Glutamatergic neuron (in vitro differentiated cells): ENCODE measurements around the gene RALGPS1. TPM values are rescaled to one million over a fixed set of nuclear protein-coding genes. Genes with fewer than 3 reads are reported as not detected.

Experiments
- DNase-seq: peaks from one replicate; pipeline ENCODE4 v3.0.0; 2022
- H3K27ac Mint-ChIP-seq: one replicate; pipeline ENCODE4 v1.8.0; 2020; ENCODE audit warnings: mild to moderate bottlenecking, mixed read lengths, inconsistent platforms; ENCODE audit not compliant: unreplicated experiment
- H3K27me3 Mint-ChIP-seq: one replicate; pipeline ENCODE4 v1.8.0; 2020; ENCODE audit warnings: mild to moderate bottlenecking, moderate library complexity, mixed read lengths, inconsistent platforms; ENCODE audit not compliant: unreplicated experiment
- H3K36me3 Mint-ChIP-seq: one replicate; pipeline ENCODE4 v1.8.0; 2020; ENCODE audit warnings: mild to moderate bottlenecking, mixed read lengths, inconsistent platforms; ENCODE audit not compliant: unreplicated experiment
- H3K4me1 Mint-ChIP-seq: one replicate; pipeline ENCODE4 v1.8.0; 2020; ENCODE audit warnings: mild to moderate bottlenecking, low read depth, mixed read lengths, inconsistent platforms; ENCODE audit not compliant: unreplicated experiment
- H3K4me3 Mint-ChIP-seq: one replicate; pipeline ENCODE4 v1.8.0; 2020; ENCODE audit warnings: mild to moderate bottlenecking, mixed read lengths, inconsistent platforms; ENCODE audit not compliant: unreplicated experiment
- H3K9me3 Mint-ChIP-seq: one replicate; pipeline ENCODE4 v1.8.0; 2020; ENCODE audit warnings: mild to moderate bottlenecking, moderate library complexity, mixed read lengths, inconsistent platforms; ENCODE audit not compliant: unreplicated experiment
- CTCF ChIP-seq: fragments of 200-600 bp; sonication (generic); IDR thresholded peaks from one replicate; pipeline ENCODE4 v1.5.0; 2021; ENCODE audit not compliant: partially characterized antibody, unreplicated experiment
- total RNA-seq: library from RNA; stranded (reverse); fragmentation: NEBNext Ultra II Directional; extraction: Animal tissue kit (Norgen Biotek cat#: 25700); gene quantifications from one replicate; pipeline ENCODE4 v1.2.1, GENCODE V29; 2021; ENCODE audit not compliant: unreplicated experiment

The RALGPS1 gene
- total RNA-seq, 1 donor from 2014 or later, result 23.8 TPM

GRCh38 chr9:127059030-127059429, 144.4 kb downstream of the RALGPS1 start:
- no peak for TF ChIP-seq CTCF
- H3K4me3 Mint-ChIP-seq, result no peak overlapping the region
- H3K9me3 Mint-ChIP-seq, result peaks cover 9% of the 10 kb centered on the region
- H3K27ac Mint-ChIP-seq, result no peak overlapping the region
- peaks cover 14% of the 10 kb centered on the region for H3K4me1 Mint-ChIP-seq
- no peaks in the 10 kb centered on the region for H3K36me3 Mint-ChIP-seq
- H3K27me3 Mint-ChIP-seq, result no peaks in the 10 kb centered on the region
- DNase-seq, result no peak

- DNase-seq, result no peak
- Mint-ChIP-seq H3K4me1 (peaks cover 19% of the 10 kb centered on the region), H3K27ac (no peak overlapping the region), H3K4me3 (no peak overlapping the region), H3K27me3 (no peaks in the 10 kb centered on the region), H3K9me3 (peaks cover 9% of the 10 kb centered on the region), H3K36me3 (no peaks in the 10 kb centered on the region)
- TF ChIP-seq CTCF, result no peak
Observed at GRCh38 chr9:127059765-127060361, 145.3 kb downstream of the RALGPS1 start.

- no peak for DNase-seq
- H3K27ac Mint-ChIP-seq, result no peak overlapping the region
- no peak overlapping the region for H3K4me3 Mint-ChIP-seq
- H3K36me3 Mint-ChIP-seq, result no peaks in the 10 kb centered on the region
- peaks cover 9% of the 10 kb centered on the region for H3K9me3 Mint-ChIP-seq
- TF ChIP-seq CTCF, result no peak
- H3K27me3 Mint-ChIP-seq, result no peaks in the 10 kb centered on the region
- peaks cover 19% of the 10 kb centered on the region for H3K4me1 Mint-ChIP-seq
Observed at GRCh38 chr9:127061411-127061810, 146.8 kb downstream of the RALGPS1 start.

- Mint-ChIP-seq H3K27ac (no peak overlapping the region), H3K4me1 (peaks cover 7% of the 10 kb centered on the region), H3K4me3 (no peak overlapping the region), H3K9me3 (peaks cover 4% of the 10 kb centered on the region), H3K27me3 (no peaks in the 10 kb centered on the region), H3K36me3 (no peaks in the 10 kb centered on the region)
- TF ChIP-seq CTCF, result no peak
- DNase-seq, result no peak
Observed at GRCh38 chr9:127064335-127064734, 149.8 kb downstream of the RALGPS1 start.

GRCh38 chr9:127065592-127065991, 151.0 kb downstream of the RALGPS1 start:
- no peaks in the 10 kb centered on the region for H3K36me3 Mint-ChIP-seq
- H3K27me3 Mint-ChIP-seq, result no peaks in the 10 kb centered on the region
- peaks cover 3% of the 10 kb centered on the region for H3K9me3 Mint-ChIP-seq
- no peak overlapping the region for H3K4me3 Mint-ChIP-seq
- peaks cover 7% of the 10 kb centered on the region for H3K4me1 Mint-ChIP-seq
- no peak for DNase-seq
- H3K27ac Mint-ChIP-seq, result peak overlapping the region; percentile 14
- TF ChIP-seq CTCF, result no peak
